ENCODE results near the gene KDM7A. TPM values are rescaled to one million over a fixed set of nuclear protein-coding genes. Genes with fewer than 3 reads are reported as not detected.

KDM7A gene
- total RNA-seq, 4 donors from 2014 or later: 21.9 to 84.2 (median 54.6) TPM

GRCh38 chr7:140078392-140078791, 98.4 kb downstream of the KDM7A start:
- in situ Hi-C loops (cut with MboI; ENCODE audit: low pct_ligation_motif_present in 1 of 4, low pct_unique_long_range_greater_than_20kb in 1 of 4, low sequenced_read_pairs in 3 of 4): loop anchor here in 1 of 4 donors (25.0 kb wide), 1 partner anchor 259 kb away; no protein-coding TSS in a partner anchor
- intact Hi-C loops (cut with DNase I; ENCODE audit: low total_unique reads): no loop called here
- 82 to 100% methylated on average over 1 to 13 of the region's 13 CpGs for WGBS, 2 donors (ENCODE audit: low coverage in 1 of 2)

DNA sequence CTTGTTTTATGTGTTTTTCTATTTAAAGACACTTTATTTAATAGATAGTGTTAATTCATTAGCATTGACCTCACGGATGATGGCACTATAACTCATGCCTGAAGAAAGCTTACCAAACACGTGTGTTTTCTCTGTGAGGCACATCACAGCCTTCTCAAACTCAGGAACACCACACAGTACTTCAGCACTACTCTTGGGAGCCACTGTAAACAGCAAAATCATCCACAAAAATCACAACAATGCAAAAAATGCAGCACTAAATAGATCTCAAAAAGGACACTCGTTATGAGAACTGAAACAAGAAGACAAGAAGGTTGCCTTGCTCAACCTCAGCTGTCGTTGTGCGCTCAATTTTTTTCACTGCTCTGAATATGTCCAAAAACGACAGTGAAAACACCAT, 102.0 kb downstream of the KDM7A start:
- WGBS, 2 donors (ENCODE audit: low coverage in 1 of 2): 73 to 83% methylated on average over 6 of the region's 6 CpGs
- no peak for TF ChIP-seq POLR2A (IDR thresholded peaks at IDR 0.05)
- TF ChIP-seq POLR2AphosphoS5 (IDR thresholded peaks at IDR 0.05): no peak
- TF ChIP-seq, protein P1, sequence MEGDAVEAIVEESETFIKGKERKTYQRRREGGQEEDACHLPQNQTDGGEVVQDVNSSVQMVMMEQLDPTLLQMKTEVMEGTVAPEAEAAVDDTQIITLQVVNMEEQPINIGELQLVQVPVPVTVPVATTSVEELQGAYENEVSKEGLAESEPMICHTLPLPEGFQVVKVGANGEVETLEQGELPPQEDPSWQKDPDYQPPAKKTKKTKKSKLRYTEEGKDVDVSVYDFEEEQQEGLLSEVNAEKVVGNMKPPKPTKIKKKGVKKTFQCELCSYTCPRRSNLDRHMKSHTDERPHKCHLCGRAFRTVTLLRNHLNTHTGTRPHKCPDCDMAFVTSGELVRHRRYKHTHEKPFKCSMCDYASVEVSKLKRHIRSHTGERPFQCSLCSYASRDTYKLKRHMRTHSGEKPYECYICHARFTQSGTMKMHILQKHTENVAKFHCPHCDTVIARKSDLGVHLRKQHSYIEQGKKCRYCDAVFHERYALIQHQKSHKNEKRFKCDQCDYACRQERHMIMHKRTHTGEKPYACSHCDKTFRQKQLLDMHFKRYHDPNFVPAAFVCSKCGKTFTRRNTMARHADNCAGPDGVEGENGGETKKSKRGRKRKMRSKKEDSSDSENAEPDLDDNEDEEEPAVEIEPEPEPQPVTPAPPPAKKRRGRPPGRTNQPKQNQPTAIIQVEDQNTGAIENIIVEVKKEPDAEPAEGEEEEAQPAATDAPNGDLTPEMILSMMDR (IDR thresholded peaks at IDR 0.05): no peak
- no peak for TF ChIP-seq EP300 (IDR thresholded peaks at IDR 0.05; ENCODE audit: low read depth)
- H3K27ac ChIP-seq: no peak overlapping the region
- no peaks in the 10 kb centered on the region for H3K4me1 ChIP-seq
- in situ Hi-C loops (cut with MboI; ENCODE audit: low pct_ligation_motif_present in 1 of 4, low pct_unique_long_range_greater_than_20kb in 1 of 4, low sequenced_read_pairs in 3 of 4): loop anchor here in 2 of 4 donors (25.0 kb wide), 1 partner anchor 263 kb away; no protein-coding TSS in a partner anchor
- no peaks in the 10 kb centered on the region for H3K27me3 ChIP-seq
- intact Hi-C loops (cut with DNase I; ENCODE audit: low total_unique reads): no loop called here
- no peak overlapping the region for H3K4me3 ChIP-seq
- DNase-seq: no peak
- H3K9me3 ChIP-seq: no peaks in the 10 kb centered on the region
- H3K36me3 ChIP-seq: no peaks in the 10 kb centered on the region

More at GRCh38 chr7:140078392-140078791, 98.4 kb downstream of the KDM7A start:
- H3K9me3 ChIP-seq: no peaks in the 10 kb centered on the region
- no peak for DNase-seq
- TF ChIP-seq POLR2AphosphoS5 (IDR thresholded peaks at IDR 0.05) (no peak), POLR2A (IDR thresholded peaks at IDR 0.05) (no peak), EP300 (IDR thresholded peaks at IDR 0.05; ENCODE audit: low read depth) (no peak)
- TF ChIP-seq, protein P1 (IDR thresholded peaks at IDR 0.05): no peak
- H3K27ac ChIP-seq: no peak overlapping the region
- no peaks in the 10 kb centered on the region for H3K36me3 ChIP-seq
- peaks cover 0 to 4% (median 0%) of the 10 kb centered on the region in 4 donors for H3K4me1 ChIP-seq
- no peak overlapping the region for H3K4me3 ChIP-seq
- no peaks in the 10 kb centered on the region for H3K27me3 ChIP-seq

- Histone ChIP-seq H3K4me3 (no peak overlapping the region), H3K9me3 (peaks cover 9 to 19% of the 10 kb centered on the region in 2 donors), H3K4me1 (no peaks in the 10 kb centered on the region), H3K27ac (no peak overlapping the region), H3K36me3 (no peaks in the 10 kb centered on the region), H3K27me3 (no peaks in the 10 kb centered on the region)
- no peak for DNase-seq
- in situ Hi-C loops (cut with MboI; ENCODE audit: low pct_ligation_motif_present in 1 of 4, low pct_unique_long_range_greater_than_20kb in 1 of 4, low sequenced_read_pairs in 3 of 4): loop anchor here in 1 of 4 donors (25.0 kb wide), 1 partner anchor 267 kb away; no protein-coding TSS in a partner anchor
- TF ChIP-seq POLR2AphosphoS5 (IDR thresholded peaks at IDR 0.05) (no peak), POLR2A (IDR thresholded peaks at IDR 0.05) (no peak), EP300 (IDR thresholded peaks at IDR 0.05; ENCODE audit: low read depth) (no peak)
- TF ChIP-seq, protein P1 (IDR thresholded peaks at IDR 0.05): no peak
- intact Hi-C loops (cut with DNase I; ENCODE audit: low total_unique reads): no loop called here
These were observed 106.2 kb downstream of the KDM7A start for GRCh38 chr7:140070546-140070945.

DNA sequence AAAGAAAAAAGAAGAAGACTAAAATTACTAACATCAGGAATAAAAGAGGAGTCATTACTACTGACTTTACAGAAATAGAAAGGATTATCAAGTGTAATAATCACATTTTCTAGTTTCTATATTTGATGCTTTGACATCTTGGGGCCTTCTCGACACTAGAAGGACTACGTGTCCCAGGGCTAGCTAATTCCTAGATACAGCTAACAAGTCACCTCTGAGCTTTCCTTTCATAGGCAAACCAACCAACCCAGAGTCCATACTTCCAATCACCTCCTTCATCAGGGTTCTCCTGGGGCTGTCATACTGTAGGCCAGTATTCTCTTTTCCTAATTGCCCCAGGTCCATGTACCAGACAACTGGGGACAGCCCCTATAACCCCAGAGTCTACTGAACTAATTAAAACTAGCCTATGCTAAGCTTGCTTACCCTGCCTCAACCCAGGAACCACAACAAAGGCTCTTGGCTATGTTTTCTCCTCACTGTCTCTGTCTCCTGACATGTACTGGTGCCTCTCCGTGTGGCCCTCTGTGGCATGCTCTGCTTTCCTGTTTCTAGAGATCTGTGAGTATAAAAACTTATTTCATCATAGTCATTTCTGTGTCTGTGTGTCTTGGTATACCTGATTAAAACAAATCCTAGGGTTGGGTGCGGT, 107.4 kb downstream of the KDM7A start:
- no peak for TF ChIP-seq POLR2AphosphoS5 (IDR thresholded peaks at IDR 0.05)
- no peak for TF ChIP-seq POLR2A (IDR thresholded peaks at IDR 0.05)
- TF ChIP-seq, protein P1 (IDR thresholded peaks at IDR 0.05): no peak
- TF ChIP-seq EP300 (IDR thresholded peaks at IDR 0.05; ENCODE audit: low read depth): no peak
- in situ Hi-C loops (cut with MboI; ENCODE audit: low pct_ligation_motif_present in 1 of 4, low pct_unique_long_range_greater_than_20kb in 1 of 4, low sequenced_read_pairs in 3 of 4): loop anchor here in 1 of 4 donors (25.0 kb wide), 1 partner anchor 268 kb away; no protein-coding TSS in a partner anchor

More for the DNA sequence above, 107.4 kb downstream of the KDM7A start:
- 77 to 89% methylated on average over 4 of the region's 4 CpGs for WGBS, 2 donors (ENCODE audit: low coverage in 1 of 2)
- H3K4me3 ChIP-seq: no peak overlapping the region
- H3K36me3 ChIP-seq: no peaks in the 10 kb centered on the region
- H3K9me3 ChIP-seq: peaks cover 9 to 19% of the 10 kb centered on the region in 2 donors
- no peaks in the 10 kb centered on the region for H3K27me3 ChIP-seq
- no peaks in the 10 kb centered on the region for H3K4me1 ChIP-seq
- DNase-seq: no peak
- H3K27ac ChIP-seq: no peak overlapping the region
- intact Hi-C loops (cut with DNase I; ENCODE audit: low total_unique reads): no loop called here

Measured in transverse colon (tissue), 4 donors.